ENCODE measurements around the gene DNAH12.

DNA sequence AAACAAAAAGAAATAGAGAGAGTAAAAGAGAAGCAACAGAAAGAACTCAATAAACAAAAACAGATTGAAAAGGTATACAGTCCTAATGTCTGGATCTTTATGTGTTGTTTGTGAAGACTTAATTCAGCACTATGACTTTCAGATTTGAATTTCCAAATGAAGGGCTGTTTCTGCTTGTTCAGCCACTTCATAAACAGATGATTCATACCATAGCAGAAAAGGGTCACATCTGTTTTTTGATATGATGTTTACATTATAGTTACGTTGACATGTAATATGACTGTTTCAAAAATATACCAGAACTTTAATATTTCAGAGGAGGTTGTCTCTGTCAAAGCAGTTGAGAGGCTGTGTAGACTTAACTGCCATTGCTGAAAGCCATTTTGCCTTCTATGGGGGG is 275.7 kb downstream of the DNAH12 start:
- TF ChIP-seq POLR2AphosphoS5 (IDR thresholded peaks at IDR 0.05; ENCODE audit: low read depth, low read length) (no peak), FOXJ3 (CRISPR knock-in tag; IDR thresholded peaks at IDR 0.05) (no peak), EZH2phosphoT487 (IDR thresholded peaks at IDR 0.05; ENCODE audit: borderline replicate concordance, low read depth) (no peak), TEAD4 (IDR thresholded peaks at IDR 0.05; ENCODE audit: borderline replicate concordance, insufficient read depth) (no peak), NRF1 (IDR thresholded peaks at IDR 0.05; ENCODE audit: low read depth, low read length) (no peak), TAF1 (IDR thresholded peaks at IDR 0.05; ENCODE audit: borderline replicate concordance, low read depth, low read length) (no peak), RAD21 (IDR thresholded peaks at IDR 0.05; ENCODE audit: low read length) (no peak), RCOR1 (IDR thresholded peaks at IDR 0.05; ENCODE audit: low read length) (no peak), EP300 (IDR thresholded peaks at IDR 0.05; ENCODE audit: borderline replicate concordance in 1 of 2, low read depth in 1 of 2, low read length in 1 of 2) (no peak), FOXM1 (IDR thresholded peaks at IDR 0.05; ENCODE audit: low read depth) (no peak)
- TF ChIP-seq, protein P1, sequence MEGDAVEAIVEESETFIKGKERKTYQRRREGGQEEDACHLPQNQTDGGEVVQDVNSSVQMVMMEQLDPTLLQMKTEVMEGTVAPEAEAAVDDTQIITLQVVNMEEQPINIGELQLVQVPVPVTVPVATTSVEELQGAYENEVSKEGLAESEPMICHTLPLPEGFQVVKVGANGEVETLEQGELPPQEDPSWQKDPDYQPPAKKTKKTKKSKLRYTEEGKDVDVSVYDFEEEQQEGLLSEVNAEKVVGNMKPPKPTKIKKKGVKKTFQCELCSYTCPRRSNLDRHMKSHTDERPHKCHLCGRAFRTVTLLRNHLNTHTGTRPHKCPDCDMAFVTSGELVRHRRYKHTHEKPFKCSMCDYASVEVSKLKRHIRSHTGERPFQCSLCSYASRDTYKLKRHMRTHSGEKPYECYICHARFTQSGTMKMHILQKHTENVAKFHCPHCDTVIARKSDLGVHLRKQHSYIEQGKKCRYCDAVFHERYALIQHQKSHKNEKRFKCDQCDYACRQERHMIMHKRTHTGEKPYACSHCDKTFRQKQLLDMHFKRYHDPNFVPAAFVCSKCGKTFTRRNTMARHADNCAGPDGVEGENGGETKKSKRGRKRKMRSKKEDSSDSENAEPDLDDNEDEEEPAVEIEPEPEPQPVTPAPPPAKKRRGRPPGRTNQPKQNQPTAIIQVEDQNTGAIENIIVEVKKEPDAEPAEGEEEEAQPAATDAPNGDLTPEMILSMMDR (IDR thresholded peaks at IDR 0.05): no peak
- TF ChIP-seq, protein P2, sequence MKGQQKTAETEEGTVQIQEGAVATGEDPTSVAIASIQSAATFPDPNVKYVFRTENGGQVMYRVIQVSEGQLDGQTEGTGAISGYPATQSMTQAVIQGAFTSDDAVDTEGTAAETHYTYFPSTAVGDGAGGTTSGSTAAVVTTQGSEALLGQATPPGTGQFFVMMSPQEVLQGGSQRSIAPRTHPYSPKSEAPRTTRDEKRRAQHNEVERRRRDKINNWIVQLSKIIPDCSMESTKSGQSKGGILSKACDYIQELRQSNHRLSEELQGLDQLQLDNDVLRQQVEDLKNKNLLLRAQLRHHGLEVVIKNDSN (IDR thresholded peaks at IDR 0.05; ENCODE audit: borderline replicate concordance, low read depth): no peak
- TF ChIP-seq, protein P3, sequence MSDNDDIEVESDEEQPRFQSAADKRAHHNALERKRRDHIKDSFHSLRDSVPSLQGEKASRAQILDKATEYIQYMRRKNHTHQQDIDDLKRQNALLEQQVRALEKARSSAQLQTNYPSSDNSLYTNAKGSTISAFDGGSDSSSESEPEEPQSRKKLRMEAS (IDR thresholded peaks at IDR 0.05; ENCODE audit: low read depth): no peak
